ENCODE data around the gene SCAMP2.
"Not testable (repeated sequence)": the region's sequence is repeated elsewhere in the genome, so short reads cannot be mapped to it uniquely, and the experiment has no call there.

Gene SCAMP2

DNA sequence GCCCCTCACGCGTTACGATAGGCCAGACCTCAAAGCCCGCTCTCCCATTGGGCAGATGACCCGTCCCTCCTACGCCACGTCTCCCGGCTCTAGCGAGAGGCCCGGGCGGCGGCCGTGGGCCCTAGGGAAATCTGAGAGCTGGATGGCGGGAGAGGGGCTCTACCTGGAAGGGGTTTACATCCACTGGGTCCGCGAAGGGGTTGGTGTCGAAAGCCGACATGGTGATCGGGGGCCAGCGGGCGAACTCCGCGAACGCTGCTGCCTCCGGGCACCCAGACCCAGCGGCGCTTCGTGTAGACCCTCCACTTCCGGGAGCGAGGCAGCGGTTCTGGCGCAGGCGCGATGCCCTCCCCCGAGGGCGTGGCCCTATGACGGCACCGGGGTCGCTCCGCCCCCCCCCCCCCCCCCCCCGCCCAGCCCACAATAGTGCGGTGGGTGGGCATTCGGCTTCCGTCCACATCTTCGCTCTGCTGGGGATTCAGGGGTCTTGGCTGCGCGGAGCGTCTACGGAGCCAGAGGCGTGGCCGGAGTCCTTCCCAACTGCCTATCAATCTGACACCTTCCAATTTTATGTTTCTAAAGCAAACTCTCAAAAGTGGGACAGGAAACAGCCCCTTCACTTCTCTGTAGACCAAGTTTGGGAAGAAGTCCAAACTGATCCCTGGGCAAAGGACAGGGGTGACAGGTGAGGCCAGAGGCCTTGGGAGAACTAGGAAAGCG lies at the start of gene SCAMP2:
Gene SCAMP2, minus strand, starts transcription at position 330 of the 720 bp plus-strand sequence. Its CDS starts 110 bp downstream, at position 220.
- peak; percentile 80 to 86 for DNase-seq (ENCODE audit: low read depth in 1 of 2, low spot score in 1 of 2)

- DNase-seq (ENCODE audit: low read depth in 1 of 2, low spot score in 1 of 2) = no peak
Observed at GRCh38 chr15:74920456-74920855, 47.3 kb upstream of the SCAMP2 start.

DNA sequence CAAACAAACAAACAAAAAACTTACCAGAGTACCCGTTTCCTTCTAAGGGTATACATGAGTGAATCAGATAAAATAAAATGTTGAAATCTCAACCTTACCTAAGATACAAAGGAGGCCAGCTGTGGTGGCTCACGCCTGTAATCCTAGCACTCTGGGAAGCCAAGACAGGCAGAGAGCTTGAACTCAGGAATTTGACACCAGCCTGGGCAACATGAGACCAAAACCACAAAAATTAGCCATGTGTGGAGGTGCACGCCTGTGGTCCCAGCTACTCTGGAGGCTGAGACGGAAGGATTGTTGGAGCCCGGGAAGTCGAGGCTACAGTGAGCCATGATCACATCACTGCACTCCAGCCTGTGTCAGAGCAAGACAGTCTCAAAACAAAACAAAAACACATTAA lies 44.5 kb upstream of the SCAMP2 start:
- DNase-seq (ENCODE audit: low read depth in 1 of 2, low spot score in 1 of 2) = no peak

- not testable (repeated sequence) for DNase-seq (ENCODE audit: low read depth in 1 of 2, low spot score in 1 of 2)
Observed at GRCh38 chr15:74913799-74914198, 40.6 kb upstream of the SCAMP2 start.

- DNase-seq (ENCODE audit: low read depth in 1 of 2, low spot score in 1 of 2) = no peak
Observed at GRCh38 chr15:74913041-74913440, 39.9 kb upstream of the SCAMP2 start.

- DNase-seq (ENCODE audit: low read depth in 1 of 2, low spot score in 1 of 2) = no peak
Observed at GRCh38 chr15:74908635-74909034, 35.5 kb upstream of the SCAMP2 start.

GRCh38 chr15:74907163-74907870 lies 34.2 kb upstream of the SCAMP2 start:
- no peak for DNase-seq (ENCODE audit: low read depth in 1 of 2, low spot score in 1 of 2)

- DNase-seq (ENCODE audit: low read depth in 1 of 2, low spot score in 1 of 2) = peak; percentile 47 to 66
Observed at GRCh38 chr15:74906450-74907162, 33.4 kb upstream of the SCAMP2 start, which contains the start of gene FAM219B. FAM219B (minus strand) TSS chr15:74906851; CDS start chr15:74906800, 51 bp downstream.

DNA sequence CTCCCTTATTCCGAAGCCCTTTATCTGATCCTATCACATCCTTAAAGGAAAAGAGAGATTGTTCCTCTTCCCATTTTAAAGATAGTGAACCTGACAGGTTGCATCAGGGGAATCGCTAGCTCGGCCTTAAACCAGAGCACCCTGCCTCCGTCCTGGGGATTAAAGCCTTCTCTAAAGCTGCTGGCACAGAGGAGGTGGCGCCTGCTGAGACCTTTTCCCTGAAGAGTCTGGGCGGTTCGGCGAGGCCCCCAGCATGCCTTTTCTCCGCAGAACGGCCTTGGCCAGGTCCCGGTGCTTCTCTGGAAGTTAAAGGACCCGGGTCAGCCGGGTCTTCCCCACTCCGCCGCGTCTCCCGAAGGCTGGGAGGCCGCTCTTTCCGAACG lies 32.9 kb upstream of the SCAMP2 start:
- peak; percentile 13 to 15 for DNase-seq (ENCODE audit: low read depth in 1 of 2, low spot score in 1 of 2)

GRCh38 chr15:74904190-74904805 lies 31.1 kb upstream of the SCAMP2 start:
- DNase-seq (ENCODE audit: low read depth in 1 of 2, low spot score in 1 of 2) = no peak

GRCh38 chr15:74903676-74904075 lies 30.5 kb upstream of the SCAMP2 start:
- DNase-seq (ENCODE audit: low read depth in 1 of 2, low spot score in 1 of 2) = no peak

- no peak for DNase-seq (ENCODE audit: low read depth in 1 of 2, low spot score in 1 of 2)
Observed at GRCh38 chr15:74902295-74903075, 29.3 kb upstream of the SCAMP2 start.

GRCh38 chr15:74901612-74902063 lies 28.5 kb upstream of the SCAMP2 start:
- DNase-seq (ENCODE audit: low read depth in 1 of 2, low spot score in 1 of 2) = peak; percentile 40 to 57

- no peak for DNase-seq (ENCODE audit: low read depth in 1 of 2, low spot score in 1 of 2)
Observed at GRCh38 chr15:74897300-74897701, 24.1 kb upstream of the SCAMP2 start.

GRCh38 chr15:74896316-74896715 lies 23.2 kb upstream of the SCAMP2 start:
- DNase-seq (ENCODE audit: low read depth in 1 of 2, low spot score in 1 of 2) = no peak

GRCh38 chr15:74895830-74896229 lies 22.7 kb upstream of the SCAMP2 start:
- DNase-seq (ENCODE audit: low read depth in 1 of 2, low spot score in 1 of 2) = no peak

GRCh38 chr15:74894383-74894782 lies 21.2 kb upstream of the SCAMP2 start:
- not testable (repeated sequence) for DNase-seq (ENCODE audit: low read depth in 1 of 2, low spot score in 1 of 2)

- DNase-seq (ENCODE audit: low read depth in 1 of 2, low spot score in 1 of 2) = no peak
Observed at GRCh38 chr15:74893627-74894026, 20.5 kb upstream of the SCAMP2 start.

- no peak for DNase-seq (ENCODE audit: low read depth in 1 of 2, low spot score in 1 of 2)
Observed at GRCh38 chr15:74892931-74893330, 19.8 kb upstream of the SCAMP2 start.

- DNase-seq (ENCODE audit: low read depth in 1 of 2, low spot score in 1 of 2) = no peak
Observed at GRCh38 chr15:74892313-74892712, 19.1 kb upstream of the SCAMP2 start.

- no peak for DNase-seq (ENCODE audit: low read depth in 1 of 2, low spot score in 1 of 2)
Observed at GRCh38 chr15:74891469-74891868, 18.3 kb upstream of the SCAMP2 start.

Measured in activated CD4-positive, alpha-beta T cell treated with anti-CD3 and anti-CD28 coated beads, Interleukin-2, amount 50 U/mL, for 24 hours (primary cell).